HTERT RPE-1 (cell line): ENCODE results near the gene CREBBP.

ENCODE experiments used
- in situ Hi-C: fragments of 300-500 bp; cut with MboI; formaldehyde crosslinking; loops from 4 replicates; pipeline ENCODE4 v1.14.3; 2020; ENCODE audit warnings: low sequenced_read_pairs

CREBBP gene

GRCh38 chr16:3825103-3825502 lies 55.4 kb downstream of the CREBBP start:
- in situ Hi-C loops, result no loop called here

- in situ Hi-C loops, result no loop called here
These were observed 56.3 kb downstream of the CREBBP start for GRCh38 chr16:3824121-3824795.

- in situ Hi-C loops, result no loop called here
These were observed 57.1 kb downstream of the CREBBP start for GRCh38 chr16:3823427-3823826.

GRCh38 chr16:3822366-3823045 lies 58.0 kb downstream of the CREBBP start:
- in situ Hi-C loops, result no loop called here

GRCh38 chr16:3821184-3821583 lies 59.3 kb downstream of the CREBBP start:
- in situ Hi-C loops, result no loop called here

- in situ Hi-C loops, result no loop called here
These were observed 60.5 kb downstream of the CREBBP start for GRCh38 chr16:3819746-3820724.

- in situ Hi-C loops, result no loop called here
These were observed 61.4 kb downstream of the CREBBP start for GRCh38 chr16:3819175-3819527.

- in situ Hi-C loops, result no loop called here
These were observed 64.2 kb downstream of the CREBBP start for GRCh38 chr16:3816326-3816725.

GRCh38 chr16:3814755-3815154 lies 65.8 kb downstream of the CREBBP start:
- in situ Hi-C loops, result no loop called here

GRCh38 chr16:3812469-3813172 lies 67.9 kb downstream of the CREBBP start:
- in situ Hi-C loops, result no loop called here

GRCh38 chr16:3810818-3811217 lies 69.7 kb downstream of the CREBBP start:
- in situ Hi-C loops, result no loop called here

- in situ Hi-C loops, result no loop called here
These were observed 70.3 kb downstream of the CREBBP start for GRCh38 chr16:3810198-3810664.

- in situ Hi-C loops, result no loop called here
These were observed 72.0 kb downstream of the CREBBP start for GRCh38 chr16:3808308-3809063.

GRCh38 chr16:3807425-3808123 lies 72.9 kb downstream of the CREBBP start:
- in situ Hi-C loops, result no loop called here

- in situ Hi-C loops, result no loop called here
These were observed 76.0 kb downstream of the CREBBP start for GRCh38 chr16:3804426-3805016.

GRCh38 chr16:3800477-3801270 lies 79.8 kb downstream of the CREBBP start:
- in situ Hi-C loops, result no loop called here

- in situ Hi-C loops, result no loop called here
These were observed 80.5 kb downstream of the CREBBP start for GRCh38 chr16:3800019-3800418.

GRCh38 chr16:3799354-3799753 lies 81.2 kb downstream of the CREBBP start:
- in situ Hi-C loops, result no loop called here
